Measurements from ENCODE around the gene GPS2.

GPS2 gene

DNA sequence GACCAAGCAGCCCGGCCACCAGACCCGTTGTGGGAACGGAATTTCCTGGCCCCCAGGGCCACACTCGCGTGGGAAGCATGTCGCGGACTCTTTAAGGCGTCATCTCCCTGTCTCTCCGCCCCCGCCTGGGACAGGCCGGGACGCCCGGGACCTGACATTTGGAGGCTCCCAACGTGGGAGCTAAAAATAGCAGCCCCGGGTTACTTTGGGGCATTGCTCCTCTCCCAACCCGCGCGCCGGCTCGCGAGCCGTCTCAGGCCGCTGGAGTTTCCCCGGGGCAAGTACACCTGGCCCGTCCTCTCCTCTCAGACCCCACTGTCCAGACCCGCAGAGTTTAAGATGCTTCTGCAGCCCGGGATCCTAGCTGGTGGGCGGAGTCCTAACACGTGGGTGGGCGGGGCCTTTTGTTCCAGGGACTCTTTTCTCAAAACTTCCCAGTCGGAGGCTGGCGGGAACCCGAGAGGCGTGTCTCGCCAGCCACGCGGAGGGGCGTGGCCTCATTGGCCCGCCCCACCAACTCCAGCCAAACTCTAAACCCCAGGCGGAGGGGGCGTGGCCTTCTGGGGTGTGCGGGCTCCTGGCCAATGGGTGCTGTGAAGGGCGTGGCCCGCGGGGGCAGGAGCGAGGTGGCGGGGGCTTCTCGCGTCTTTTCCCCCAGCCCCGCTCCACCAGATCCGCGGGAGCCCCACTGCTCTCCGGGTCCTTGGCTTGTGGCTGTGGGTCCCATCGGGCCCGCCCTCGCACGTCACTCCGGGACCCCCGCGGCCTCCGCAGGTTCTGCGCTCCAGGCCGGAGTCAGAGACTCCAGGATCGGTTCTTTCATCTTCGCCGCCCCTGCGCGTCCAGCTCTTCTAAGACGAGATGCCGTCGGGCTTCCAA lies 33.8 kb downstream of the GPS2 start, which contains the start of gene SLC2A4:
Gene SLC2A4, plus strand, starts transcription at position 645 of the 879 bp plus-strand sequence. Its CDS starts 217 bp downstream, at position 862.
- peaks cover 7% of the 10 kb centered on the region for H3K27me3 Mint-ChIP-seq
- peak within 1 kb of the TSS; percentile 80 for H3K27ac Mint-ChIP-seq
- no peaks in the 10 kb centered on the region for H3K36me3 Mint-ChIP-seq
- peaks cover 10% of the 10 kb centered on the region for H3K4me1 Mint-ChIP-seq (ENCODE audit: low read depth)
- H3K9me3 Mint-ChIP-seq (ENCODE audit: low read depth), result no peaks in the 10 kb centered on the region
- peak within 1 kb of the TSS; percentile 81 for H3K4me3 Mint-ChIP-seq

DNA sequence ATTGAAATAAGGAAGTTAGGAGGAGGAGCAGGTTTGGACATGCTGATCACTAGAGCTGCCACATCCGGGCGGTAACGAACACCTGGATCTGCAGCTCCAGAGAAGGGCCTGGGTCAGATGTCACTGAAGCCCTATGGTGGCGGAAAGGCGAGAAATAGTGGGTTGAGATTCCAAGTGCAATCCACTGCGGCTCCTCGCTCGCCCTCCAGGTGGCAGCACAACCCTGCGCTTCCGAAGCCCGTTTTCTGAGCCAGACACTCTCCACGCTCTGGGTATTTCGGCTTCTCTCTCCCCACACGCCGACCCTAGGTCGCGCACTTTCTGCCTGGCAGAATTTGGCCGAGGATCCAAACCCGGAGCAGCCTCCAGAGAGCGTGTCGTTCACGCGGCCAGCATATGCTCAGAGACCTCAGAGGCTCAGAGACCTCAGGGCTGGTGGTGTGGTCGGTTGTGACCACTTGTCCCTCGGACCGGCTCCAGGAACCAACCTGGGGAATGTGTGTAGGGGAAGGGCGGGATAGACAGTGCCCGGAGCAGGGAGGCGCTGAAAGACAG lies 34.6 kb downstream of the GPS2 start:
- Mint-ChIP-seq H3K36me3 (no peaks in the 10 kb centered on the region), H3K9me3 (ENCODE audit: low read depth) (no peaks in the 10 kb centered on the region), H3K4me1 (ENCODE audit: low read depth) (peaks cover 10% of the 10 kb centered on the region), H3K27ac (peak overlapping the region; percentile 80), H3K27me3 (peaks cover 7% of the 10 kb centered on the region), H3K4me3 (peak overlapping the region; percentile 81)

DNA sequence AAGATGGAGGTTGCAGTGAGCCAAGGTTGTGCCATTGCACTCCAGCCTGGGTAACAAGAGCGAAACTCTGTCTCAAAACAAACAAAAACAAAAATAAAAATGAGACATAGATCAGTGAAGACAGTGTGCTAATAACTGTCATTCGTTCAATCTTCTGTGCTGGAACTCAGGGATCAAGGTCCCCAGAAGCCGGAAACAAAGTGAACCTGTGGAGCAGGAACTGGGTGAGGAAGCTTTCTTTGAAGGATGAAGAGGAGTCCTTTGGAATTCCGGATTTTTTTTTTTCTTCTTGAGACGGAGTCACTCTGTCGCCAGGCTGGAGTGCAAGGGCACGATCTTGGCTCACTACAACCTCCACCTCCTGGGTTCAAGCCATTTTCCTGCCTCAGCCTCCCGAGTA lies 35.7 kb downstream of the GPS2 start:
- H3K4me1 Mint-ChIP-seq (ENCODE audit: low read depth), result peaks cover 10% of the 10 kb centered on the region
- no peaks in the 10 kb centered on the region for H3K9me3 Mint-ChIP-seq (ENCODE audit: low read depth)
- H3K36me3 Mint-ChIP-seq, result no peaks in the 10 kb centered on the region
- H3K4me3 Mint-ChIP-seq, result no peak overlapping the region
- no peak overlapping the region for H3K27ac Mint-ChIP-seq
- H3K27me3 Mint-ChIP-seq, result peaks cover 7% of the 10 kb centered on the region

DNA sequence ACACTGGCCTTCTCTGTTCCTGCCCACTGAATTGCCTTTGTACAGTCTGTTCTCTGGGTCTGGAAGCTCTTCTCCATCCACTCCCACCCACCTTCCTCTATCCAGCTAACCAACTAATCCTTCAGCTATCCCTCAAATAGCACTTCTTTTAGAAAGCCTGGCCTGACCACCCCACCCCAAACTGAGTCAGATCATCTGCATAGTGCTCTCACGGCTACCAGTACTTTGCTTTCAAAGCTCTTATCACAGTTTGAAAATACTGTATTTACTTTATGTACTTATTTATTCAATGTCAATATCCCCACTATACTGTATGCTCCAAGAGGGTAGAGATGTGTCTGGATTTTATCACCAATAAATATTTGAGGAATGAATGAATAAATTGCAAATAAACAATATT lies 48.4 kb downstream of the GPS2 start:
- Mint-ChIP-seq H3K36me3 (no peaks in the 10 kb centered on the region), H3K4me3 (no peak overlapping the region), H3K9me3 (ENCODE audit: low read depth) (no peaks in the 10 kb centered on the region), H3K27ac (no peak overlapping the region), H3K4me1 (ENCODE audit: low read depth) (peaks cover 18% of the 10 kb centered on the region), H3K27me3 (no peaks in the 10 kb centered on the region)

DNA sequence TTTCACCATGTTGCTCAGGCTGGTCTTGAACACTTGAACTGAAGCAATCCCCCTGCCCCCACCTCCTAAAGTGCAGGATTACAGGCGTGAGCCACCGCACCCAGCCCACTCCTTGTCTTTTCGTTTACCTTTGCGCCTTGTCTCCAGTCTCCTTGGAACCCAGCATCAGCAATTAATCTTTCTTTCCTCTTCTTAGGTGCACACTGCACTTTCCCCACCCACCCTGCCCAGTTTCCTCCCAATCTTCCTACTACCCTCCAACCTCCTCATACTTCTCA lies 51.4 kb downstream of the GPS2 start:
- Mint-ChIP-seq H3K4me1 (ENCODE audit: low read depth) (peaks cover 32% of the 10 kb centered on the region), H3K9me3 (ENCODE audit: low read depth) (no peaks in the 10 kb centered on the region), H3K27me3 (no peaks in the 10 kb centered on the region), H3K27ac (peak overlapping the region; percentile 41), H3K4me3 (peak overlapping the region; percentile 78), H3K36me3 (no peaks in the 10 kb centered on the region)

DNA sequence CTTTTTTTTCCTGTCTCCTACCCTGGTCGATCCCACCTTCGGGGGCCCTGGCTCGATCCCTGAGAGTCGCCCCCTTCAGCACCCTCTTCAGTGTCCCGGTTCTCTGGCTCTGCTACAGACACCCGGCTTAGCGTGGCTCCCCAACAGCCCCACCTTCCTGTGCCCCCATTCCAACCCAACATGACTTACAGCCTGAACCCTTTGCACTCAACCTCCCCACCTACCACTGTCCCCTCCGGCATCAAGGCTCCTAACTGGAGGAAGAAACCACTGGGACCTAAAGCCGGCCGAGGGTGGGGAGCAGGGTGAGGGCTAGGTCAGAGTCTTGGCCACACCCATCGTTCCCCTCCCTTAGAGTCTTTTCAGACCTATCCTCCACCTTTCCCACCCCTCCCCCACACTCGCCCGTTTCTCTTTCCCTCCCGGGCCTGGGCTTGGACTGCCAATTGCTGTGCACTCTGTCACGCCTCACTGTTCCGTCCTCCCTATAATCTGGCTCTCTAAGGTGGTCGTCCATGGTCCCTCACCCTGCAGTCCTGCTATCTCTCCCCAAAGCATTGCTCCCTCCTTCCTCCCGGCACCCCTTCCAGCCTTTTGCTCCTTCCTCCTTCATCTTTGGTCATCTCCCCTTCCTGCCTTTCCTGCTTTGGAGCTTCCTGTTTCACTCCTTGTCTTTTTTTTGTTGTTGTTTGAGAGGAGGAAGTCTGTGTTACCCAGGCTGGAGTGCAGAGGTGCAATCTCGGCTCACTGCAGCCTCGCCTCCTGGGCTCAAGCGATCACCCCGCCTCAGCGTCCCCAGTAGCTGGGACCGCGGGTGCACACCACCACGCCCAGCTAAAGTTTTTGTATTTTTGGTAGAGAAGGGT lies 52.0 kb downstream of the GPS2 start:
- peak overlapping the region; percentile 54 for H3K27ac Mint-ChIP-seq
- no peaks in the 10 kb centered on the region for H3K27me3 Mint-ChIP-seq
- H3K4me1 Mint-ChIP-seq (ENCODE audit: low read depth), result peaks cover 32% of the 10 kb centered on the region
- peak overlapping the region; percentile 78 for H3K4me3 Mint-ChIP-seq
- no peaks in the 10 kb centered on the region for H3K9me3 Mint-ChIP-seq (ENCODE audit: low read depth)
- H3K36me3 Mint-ChIP-seq, result no peaks in the 10 kb centered on the region
